BJ (cell line): ENCODE measurements around the gene IL21R. TPM values are rescaled to one million over a fixed set of nuclear protein-coding genes. Genes with fewer than 3 reads are reported as not detected.

ENCODE experiments used
- CTCF ChIA-PET: fragments of 350-600 bp; formaldehyde crosslinking; extraction: SDS; loops from one replicate; lab custom pipeline; 2021; ENCODE audit warnings: antibody characterized with exemption, inconsistent platforms; lab: Yijun Ruan, JAX
- POLR2A ChIA-PET: fragments of 300-600 bp; sonication (Branson Sonifier 250); formaldehyde crosslinking; extraction: SDS; loops from one replicate; lab custom pipeline; 2021; ENCODE audit warnings: antibody characterized with exemption; lab: Charles Lee
- DNase-seq: peaks from one replicate; pipeline ENCODE4 v3.0.0-alpha.2; 2011; ENCODE audit warnings: low read depth
- H3K27me3 ChIP-seq: 2 replicates; pipeline ENCODE4 v1.6.0; 2011; ENCODE audit warnings: low read length; ENCODE audit not compliant: control insufficient read depth, insufficient read depth
- H3K36me3 ChIP-seq: 2 replicates; pipeline ENCODE4 v1.5.1; 2011; ENCODE audit warnings: low read length; ENCODE audit not compliant: control insufficient read depth, insufficient read depth
- H3K4me3 ChIP-seq: 2 replicates; pipeline ENCODE4 v1.5.1; 2011; ENCODE audit warnings: low read depth, mild to moderate bottlenecking, control low read depth, low read length
- CTCF ChIP-seq: IDR thresholded peaks from 2 replicates; pipeline ENCODE4 v1.5.1; 2011; ENCODE audit warnings: low read depth, mild to moderate bottlenecking, control low read depth, inconsistent platforms, low read length, moderate library complexity; ENCODE audit not compliant: insufficient read depth
- polyA plus RNA-seq: library from polyadenylated mRNA; depleted of rRNA; stranded (reverse); fragments of >200 nt; gene quantifications from 2 replicates; pipeline ENCODE4 v1.2.3, GENCODE V29; 2011

IL21R gene
- polyA plus RNA-seq, 1 experiment, result 0.58 TPM

- POLR2A ChIA-PET, result no interaction called here
- no peak for TF ChIP-seq CTCF
- Histone ChIP-seq H3K36me3 (no peaks in the 10 kb centered on the region), H3K27me3 (no peaks in the 10 kb centered on the region), H3K4me3 (no peak overlapping the region)
- CTCF ChIA-PET, result interaction anchor here (1.0 kb wide), 1 partner anchor 260 kb away, joined by 3 read pairs; no protein-coding TSS in a partner anchor
- DNase-seq, result no peak
Measured at GRCh38 chr16:27402964-27403600, 1.1 kb downstream of the IL21R start.

- POLR2A ChIA-PET, result no interaction called here
- CTCF ChIA-PET, result no interaction called here
- DNase-seq, result no peak
- TF ChIP-seq CTCF, result no peak
- Histone ChIP-seq H3K27me3 (no peaks in the 10 kb centered on the region), H3K36me3 (no peaks in the 10 kb centered on the region), H3K4me3 (no peak overlapping the region)
Measured at GRCh38 chr16:27403601-27403992, 1.6 kb downstream of the IL21R start.

GRCh38 chr16:27404163-27404823 is 2.3 kb downstream of the IL21R start:
- POLR2A ChIA-PET, result no interaction called here
- Histone ChIP-seq H3K27me3 (no peaks in the 10 kb centered on the region), H3K36me3 (no peaks in the 10 kb centered on the region), H3K4me3 (no peak overlapping the region)
- no peak for DNase-seq
- no peak for TF ChIP-seq CTCF
- CTCF ChIA-PET, result interaction anchor here (2.5 kb wide), 1 partner anchor 36 kb away, joined by 7 read pairs; no protein-coding TSS in a partner anchor

- Histone ChIP-seq H3K27me3 (no peaks in the 10 kb centered on the region), H3K4me3 (no peak overlapping the region), H3K36me3 (no peaks in the 10 kb centered on the region)
- POLR2A ChIA-PET, result no interaction called here
- CTCF ChIA-PET, result interaction anchor here (2.5 kb wide), 1 partner anchor 38 kb away, joined by 7 read pairs; no protein-coding TSS in a partner anchor
- no peak for DNase-seq
- no peak for TF ChIP-seq CTCF
Measured at GRCh38 chr16:27405546-27406451, 3.8 kb downstream of the IL21R start.
